ENCODE measurements around the gene TNRC6A.

Gene TNRC6A

DNA sequence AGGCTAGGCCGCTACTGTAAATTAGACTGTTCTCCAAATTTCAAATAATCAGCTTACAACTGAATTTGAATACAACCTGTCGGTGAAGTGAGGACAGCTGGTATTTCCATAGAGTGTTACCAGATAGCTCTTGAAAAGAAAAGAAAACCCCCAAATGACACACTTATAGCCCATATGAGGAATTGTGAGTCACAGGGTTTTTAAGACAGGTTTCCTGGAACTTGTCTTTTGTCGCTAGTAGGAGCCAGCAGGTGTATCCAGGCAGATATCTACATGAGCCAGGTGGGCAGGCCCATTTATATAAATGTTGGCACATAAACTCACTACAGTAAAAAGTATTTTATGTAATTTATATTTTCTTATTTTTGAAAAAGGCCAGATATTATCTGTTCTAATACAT, 24.0 kb downstream of the TNRC6A start:
- H3K27ac Mint-ChIP-seq, result no peak overlapping the region
- H3K4me3 Mint-ChIP-seq, result no peak overlapping the region
- no peaks in the 10 kb centered on the region for H3K27me3 Mint-ChIP-seq (ENCODE audit: low read depth)
- H3K4me1 Mint-ChIP-seq, result peaks cover 19% of the 10 kb centered on the region
- peaks cover 5% of the 10 kb centered on the region for H3K36me3 Mint-ChIP-seq (ENCODE audit: low read depth)
- TF ChIP-seq, protein P1, sequence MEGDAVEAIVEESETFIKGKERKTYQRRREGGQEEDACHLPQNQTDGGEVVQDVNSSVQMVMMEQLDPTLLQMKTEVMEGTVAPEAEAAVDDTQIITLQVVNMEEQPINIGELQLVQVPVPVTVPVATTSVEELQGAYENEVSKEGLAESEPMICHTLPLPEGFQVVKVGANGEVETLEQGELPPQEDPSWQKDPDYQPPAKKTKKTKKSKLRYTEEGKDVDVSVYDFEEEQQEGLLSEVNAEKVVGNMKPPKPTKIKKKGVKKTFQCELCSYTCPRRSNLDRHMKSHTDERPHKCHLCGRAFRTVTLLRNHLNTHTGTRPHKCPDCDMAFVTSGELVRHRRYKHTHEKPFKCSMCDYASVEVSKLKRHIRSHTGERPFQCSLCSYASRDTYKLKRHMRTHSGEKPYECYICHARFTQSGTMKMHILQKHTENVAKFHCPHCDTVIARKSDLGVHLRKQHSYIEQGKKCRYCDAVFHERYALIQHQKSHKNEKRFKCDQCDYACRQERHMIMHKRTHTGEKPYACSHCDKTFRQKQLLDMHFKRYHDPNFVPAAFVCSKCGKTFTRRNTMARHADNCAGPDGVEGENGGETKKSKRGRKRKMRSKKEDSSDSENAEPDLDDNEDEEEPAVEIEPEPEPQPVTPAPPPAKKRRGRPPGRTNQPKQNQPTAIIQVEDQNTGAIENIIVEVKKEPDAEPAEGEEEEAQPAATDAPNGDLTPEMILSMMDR (IDR thresholded peaks at IDR 0.05; ENCODE audit: unreplicated experiment in 3 of 3), result no peak
- no peaks in the 10 kb centered on the region for H3K9me3 Mint-ChIP-seq

DNA sequence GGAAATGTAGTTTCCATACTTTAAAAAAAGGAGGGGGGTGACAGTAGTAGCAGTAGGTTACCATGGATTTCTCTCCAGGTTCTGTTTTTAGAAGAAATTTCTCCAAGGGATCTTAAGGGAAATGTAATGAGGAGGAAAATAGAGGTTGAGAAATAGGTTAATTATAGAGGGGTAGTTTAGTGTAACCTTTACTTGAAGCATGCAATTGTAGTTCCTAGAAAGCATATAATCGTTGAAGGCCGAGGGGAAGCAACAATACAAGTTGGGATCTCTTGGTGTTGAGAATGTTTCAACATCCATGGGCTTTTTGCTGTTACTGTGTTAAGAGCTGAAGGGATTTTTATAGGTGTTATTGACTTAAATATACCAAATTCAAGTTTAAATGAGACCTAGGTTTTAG, 25.1 kb downstream of the TNRC6A start:
- TF ChIP-seq, protein P1 (IDR thresholded peaks at IDR 0.05; ENCODE audit: unreplicated experiment in 3 of 3), result no peak

DNA sequence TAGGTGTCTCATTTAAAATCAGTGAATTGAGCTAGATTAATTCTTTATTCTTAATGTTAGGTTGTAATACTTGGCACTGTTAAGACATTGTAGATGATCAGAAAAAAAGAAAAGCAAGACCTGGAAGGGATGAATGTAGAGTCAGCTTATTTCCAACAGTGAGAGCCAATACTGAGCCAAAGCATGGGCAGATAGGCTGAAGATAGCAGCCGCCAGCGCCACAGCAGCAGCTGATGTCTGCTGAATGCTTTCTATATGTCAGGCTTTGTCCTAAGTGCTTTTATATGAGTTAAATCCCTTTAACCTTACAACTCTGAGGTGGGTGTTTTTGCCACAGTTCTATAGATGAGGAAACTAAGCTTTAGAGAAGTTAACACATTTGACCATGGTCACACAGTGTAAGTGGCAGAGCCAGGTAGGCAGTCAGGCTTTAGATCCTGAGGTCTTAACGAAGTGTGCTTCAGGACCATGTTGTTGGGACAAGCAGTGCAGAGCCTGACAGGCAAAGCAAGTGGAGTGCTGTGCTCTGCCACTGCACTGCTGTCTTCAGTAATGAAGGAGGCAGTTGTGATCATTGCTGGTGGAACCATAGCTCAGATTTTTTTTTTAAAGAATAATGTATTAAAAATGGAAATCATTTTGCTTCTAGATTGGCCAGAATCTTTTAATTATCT, 25.9 kb downstream of the TNRC6A start:
- Mint-ChIP-seq H3K36me3 (ENCODE audit: low read depth) (no peaks in the 10 kb centered on the region), H3K27me3 (ENCODE audit: low read depth) (no peaks in the 10 kb centered on the region), H3K9me3 (no peaks in the 10 kb centered on the region), H3K4me3 (no peak overlapping the region), H3K4me1 (peaks cover 10% of the 10 kb centered on the region), H3K27ac (no peak overlapping the region)
- TF ChIP-seq, protein P1 (IDR thresholded peaks at IDR 0.05; ENCODE audit: unreplicated experiment in 3 of 3), result no peak

More for the DNA sequence above, 25.1 kb downstream of the TNRC6A start:
- H3K9me3 Mint-ChIP-seq, result no peaks in the 10 kb centered on the region
- H3K4me1 Mint-ChIP-seq, result peaks cover 10% of the 10 kb centered on the region
- H3K36me3 Mint-ChIP-seq (ENCODE audit: low read depth), result no peaks in the 10 kb centered on the region
- no peak overlapping the region for H3K27ac Mint-ChIP-seq
- no peak overlapping the region for H3K4me3 Mint-ChIP-seq
- H3K27me3 Mint-ChIP-seq (ENCODE audit: low read depth), result no peaks in the 10 kb centered on the region

DNA sequence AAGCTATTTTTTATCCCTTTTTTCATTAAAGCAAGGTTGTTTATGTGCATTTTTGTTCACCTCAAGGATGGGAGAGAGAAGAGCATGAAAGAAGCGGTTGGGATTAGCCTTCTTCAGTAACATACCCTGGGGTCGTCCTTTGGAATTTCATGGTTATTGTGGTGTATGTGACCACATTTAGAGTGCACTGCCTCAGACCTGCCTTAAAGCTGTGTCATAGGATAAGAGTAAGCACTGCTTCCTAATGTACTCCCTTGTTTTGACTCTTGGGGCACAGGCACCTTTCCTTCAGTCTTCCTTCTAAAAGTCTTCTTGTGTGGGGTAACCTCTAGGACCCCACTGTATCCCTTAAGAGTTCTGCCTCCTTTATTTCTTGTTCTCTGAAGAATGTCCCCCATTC, 28.9 kb downstream of the TNRC6A start:
- H3K9me3 Mint-ChIP-seq, result no peaks in the 10 kb centered on the region
- H3K36me3 Mint-ChIP-seq (ENCODE audit: low read depth), result peaks cover 11% of the 10 kb centered on the region
- TF ChIP-seq, protein P1 (IDR thresholded peaks at IDR 0.05; ENCODE audit: unreplicated experiment in 3 of 3), result no peak
- H3K4me3 Mint-ChIP-seq, result no peak overlapping the region
- H3K27ac Mint-ChIP-seq, result no peak overlapping the region
- H3K27me3 Mint-ChIP-seq (ENCODE audit: low read depth), result no peaks in the 10 kb centered on the region
- H3K4me1 Mint-ChIP-seq, result no peaks in the 10 kb centered on the region

DNA sequence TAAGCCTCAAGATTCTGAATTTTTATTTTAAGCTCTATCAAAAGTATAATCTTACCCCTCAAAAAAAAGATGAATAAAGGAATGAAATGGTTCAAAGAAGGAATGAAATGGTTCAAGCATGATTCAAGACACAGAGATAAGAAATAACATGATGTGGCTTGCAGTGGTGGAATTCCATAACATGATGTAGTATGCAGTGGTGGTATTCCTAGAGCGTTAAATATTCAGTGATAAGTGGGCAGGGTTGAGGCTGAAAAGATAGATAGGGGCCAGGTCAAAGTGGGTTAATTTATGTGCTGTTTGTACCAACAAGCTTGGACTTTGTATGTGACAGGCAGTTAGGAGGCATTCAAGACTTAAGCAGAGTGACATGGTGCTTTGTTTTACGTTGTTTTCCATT, 29.6 kb downstream of the TNRC6A start:
- H3K27me3 Mint-ChIP-seq (ENCODE audit: low read depth), result no peaks in the 10 kb centered on the region
- H3K9me3 Mint-ChIP-seq, result no peaks in the 10 kb centered on the region
- TF ChIP-seq, protein P1 (IDR thresholded peaks at IDR 0.05; ENCODE audit: unreplicated experiment in 3 of 3), result no peak
- no peak overlapping the region for H3K27ac Mint-ChIP-seq
- H3K4me1 Mint-ChIP-seq, result no peaks in the 10 kb centered on the region
- H3K4me3 Mint-ChIP-seq, result no peak overlapping the region
- H3K36me3 Mint-ChIP-seq (ENCODE audit: low read depth), result peaks cover 18% of the 10 kb centered on the region

DNA sequence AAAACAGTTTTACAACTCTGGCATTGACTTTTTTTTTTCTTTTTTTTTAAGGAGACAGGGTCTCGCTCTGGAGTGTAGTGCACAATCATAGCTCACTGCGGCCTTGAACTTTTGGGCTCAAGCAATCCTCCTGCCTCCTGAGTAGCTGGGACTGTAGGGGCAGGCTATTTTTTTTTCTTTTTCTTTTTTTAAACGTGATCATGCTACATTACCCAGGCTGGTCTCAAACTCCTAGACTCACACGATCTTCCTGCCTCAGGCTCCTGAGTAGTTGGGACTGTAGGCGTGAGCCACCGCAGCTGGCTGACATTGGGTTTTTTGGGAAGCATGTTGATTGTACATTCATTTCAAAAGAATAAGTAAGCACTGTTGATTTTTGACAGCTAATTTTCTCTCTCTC, 32.1 kb downstream of the TNRC6A start:
- no peaks in the 10 kb centered on the region for H3K4me1 Mint-ChIP-seq
- no peak overlapping the region for H3K27ac Mint-ChIP-seq
- no peak overlapping the region for H3K4me3 Mint-ChIP-seq
- H3K9me3 Mint-ChIP-seq, result no peaks in the 10 kb centered on the region
- H3K36me3 Mint-ChIP-seq (ENCODE audit: low read depth), result peaks cover 32% of the 10 kb centered on the region
- no peaks in the 10 kb centered on the region for H3K27me3 Mint-ChIP-seq (ENCODE audit: low read depth)
- TF ChIP-seq, protein P1 (IDR thresholded peaks at IDR 0.05; ENCODE audit: unreplicated experiment in 3 of 3), result no peak
